ENCODE results near the gene CCDC167.

Gene CCDC167

GRCh38 chr6:37521674-37522073, 22.0 kb upstream of the CCDC167 start:
- TF ChIP-seq CTCF (IDR thresholded peaks at IDR 0.05; ENCODE audit: low read depth, low read length) = no peak
- H3K4me3 ChIP-seq (ENCODE audit: low read depth, low read length) = no peak overlapping the region

DNA sequence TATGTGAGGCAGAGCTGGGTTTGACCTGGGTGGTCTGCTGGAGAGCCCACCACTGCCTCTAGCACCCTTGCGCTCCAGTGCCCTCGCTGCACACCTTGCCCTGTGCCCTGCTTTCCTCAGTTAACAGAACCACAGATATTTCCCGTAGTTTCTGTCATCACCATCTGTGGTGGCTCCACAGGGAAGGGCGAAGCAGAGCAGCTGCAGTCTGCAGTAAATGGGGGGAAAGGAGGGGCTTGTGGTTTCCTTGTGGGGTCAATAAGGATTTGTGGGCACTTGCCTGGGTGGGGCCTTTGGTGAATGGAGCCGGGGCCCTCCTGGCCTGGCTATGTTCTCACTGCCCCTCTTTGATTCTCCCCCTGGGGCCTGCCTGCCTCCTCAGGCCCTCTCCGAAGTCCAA, 21.2 kb upstream of the CCDC167 start:
- no peak overlapping the region for H3K4me3 ChIP-seq (ENCODE audit: low read depth, low read length)
- no peak for TF ChIP-seq CTCF (IDR thresholded peaks at IDR 0.05; ENCODE audit: low read depth, low read length)

DNA sequence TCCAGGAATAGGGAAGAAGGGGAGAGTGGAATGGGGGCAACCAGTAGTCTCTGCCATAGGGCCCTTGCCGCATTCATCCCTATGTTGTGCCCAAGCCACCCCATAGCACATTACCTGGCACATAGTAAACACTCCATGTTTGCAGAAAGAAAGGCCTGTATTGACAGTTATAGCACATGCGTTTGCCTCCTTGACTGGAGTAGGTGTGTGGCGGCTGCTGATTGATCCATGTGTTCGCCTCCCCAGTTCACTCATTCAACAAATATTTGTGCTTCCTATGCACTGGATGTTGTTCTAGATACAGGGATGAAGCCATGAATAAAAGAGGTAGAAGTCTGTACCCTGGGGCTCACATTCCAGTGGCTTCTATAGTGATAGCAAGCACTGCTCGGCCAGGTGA, 19.8 kb upstream of the CCDC167 start:
- H3K4me3 ChIP-seq (ENCODE audit: low read depth, low read length) = no peak overlapping the region
- no peak for TF ChIP-seq CTCF (IDR thresholded peaks at IDR 0.05; ENCODE audit: low read depth, low read length)

GRCh38 chr6:37518116-37518515, 18.4 kb upstream of the CCDC167 start:
- H3K4me3 ChIP-seq (ENCODE audit: low read depth, low read length) = no peak overlapping the region
- no peak for TF ChIP-seq CTCF (IDR thresholded peaks at IDR 0.05; ENCODE audit: low read depth, low read length)

- no peak overlapping the region for H3K4me3 ChIP-seq (ENCODE audit: low read depth, low read length)
- no peak for TF ChIP-seq CTCF (IDR thresholded peaks at IDR 0.05; ENCODE audit: low read depth, low read length)
Observed at GRCh38 chr6:37517411-37517812, 17.7 kb upstream of the CCDC167 start.

DNA sequence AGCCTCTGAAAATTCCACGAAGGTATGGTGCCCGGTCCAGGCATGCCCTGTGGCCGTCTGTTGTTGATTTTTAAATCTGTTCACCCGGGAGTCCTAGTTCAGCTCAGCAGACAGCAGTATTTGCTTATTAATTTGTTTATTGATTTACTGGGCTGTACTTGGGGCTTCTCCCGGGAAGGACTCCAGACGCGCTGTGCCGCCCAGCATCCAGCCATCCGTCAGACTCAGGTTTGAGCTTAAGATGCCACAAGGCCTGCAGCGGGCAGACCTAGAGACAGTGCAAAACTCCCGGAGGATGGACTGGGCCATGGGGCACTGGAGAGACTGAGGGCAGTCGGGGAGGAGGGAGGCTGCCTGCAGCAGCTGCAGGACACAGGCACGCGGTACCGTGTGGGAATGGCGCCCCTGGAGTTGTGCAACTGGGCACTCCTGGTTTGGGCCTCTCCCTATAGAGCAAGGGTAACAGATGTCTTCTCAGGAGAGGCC, 17.3 kb upstream of the CCDC167 start:
- no peak overlapping the region for H3K4me3 ChIP-seq (ENCODE audit: low read depth, low read length)
- no peak for TF ChIP-seq CTCF (IDR thresholded peaks at IDR 0.05; ENCODE audit: low read depth, low read length)

GRCh38 chr6:37516076-37516919, 16.6 kb upstream of the CCDC167 start:
- no peak for TF ChIP-seq CTCF (IDR thresholded peaks at IDR 0.05; ENCODE audit: low read depth, low read length)
- H3K4me3 ChIP-seq (ENCODE audit: low read depth, low read length) = no peak overlapping the region
